ENCODE measurements around the gene ENSA.
"Not testable (repeated sequence)": the region's sequence is repeated elsewhere in the genome, so short reads cannot be mapped to it uniquely, and the experiment has no call there.

Gene ENSA

GRCh38 chr1:150610576-150610975, 18.8 kb downstream of the ENSA start:
- no peak for DNase-seq (ENCODE audit: low read depth)
- TF ChIP-seq MAX (IDR thresholded peaks at IDR 0.05; ENCODE audit: low read depth, low read length) (no peak), MYC (IDR thresholded peaks at IDR 0.05; ENCODE audit: low read depth, low read length) (no peak), POLR2A (IDR thresholded peaks at IDR 0.05; ENCODE audit: extremely low read depth, insufficient read length) (no peak), CTCF (IDR thresholded peaks at IDR 0.05; ENCODE audit: low read depth, low read length) (no peak)
- H3K4me3 ChIP-seq (ENCODE audit: low read depth, low read length) = no peak overlapping the region

- TF ChIP-seq MYC (IDR thresholded peaks at IDR 0.05; ENCODE audit: low read depth, low read length) = no peak
- no peak for TF ChIP-seq CTCF (IDR thresholded peaks at IDR 0.05; ENCODE audit: low read depth, low read length)
- DNase-seq (ENCODE audit: low read depth) = no peak
- no peak overlapping the region for H3K4me3 ChIP-seq (ENCODE audit: low read depth, low read length)
Observed at GRCh38 chr1:150609732-150610131, 19.7 kb downstream of the ENSA start.

GRCh38 chr1:150606463-150607142, 22.8 kb downstream of the ENSA start:
- no peak overlapping the region for H3K4me3 ChIP-seq (ENCODE audit: low read depth, low read length)
- DNase-seq (ENCODE audit: low read depth) = no peak
- no peak for TF ChIP-seq CTCF (IDR thresholded peaks at IDR 0.05; ENCODE audit: low read depth, low read length)
- no peak for TF ChIP-seq MAX (IDR thresholded peaks at IDR 0.05; ENCODE audit: low read depth, low read length)
- TF ChIP-seq MYC (IDR thresholded peaks at IDR 0.05; ENCODE audit: low read depth, low read length) = no peak
- no peak for TF ChIP-seq POLR2A (IDR thresholded peaks at IDR 0.05; ENCODE audit: extremely low read depth, insufficient read length)

GRCh38 chr1:150605451-150605731, 24.0 kb downstream of the ENSA start:
- not testable (repeated sequence) for H3K4me3 ChIP-seq (ENCODE audit: low read depth, low read length); DNase-seq (ENCODE audit: low read depth)

GRCh38 chr1:150604226-150604588, 25.2 kb downstream of the ENSA start:
- TF ChIP-seq MYC (IDR thresholded peaks at IDR 0.05; ENCODE audit: low read depth, low read length) (no peak), POLR2A (IDR thresholded peaks at IDR 0.05; ENCODE audit: extremely low read depth, insufficient read length) (no peak), MAX (IDR thresholded peaks at IDR 0.05; ENCODE audit: low read depth, low read length) (no peak), CTCF (IDR thresholded peaks at IDR 0.05; ENCODE audit: low read depth, low read length) (no peak)
- no peak overlapping the region for H3K4me3 ChIP-seq (ENCODE audit: low read depth, low read length)

GRCh38 chr1:150603711-150604110, 25.7 kb downstream of the ENSA start:
- no peak overlapping the region for H3K4me3 ChIP-seq (ENCODE audit: low read depth, low read length)
- no peak for DNase-seq (ENCODE audit: low read depth)
- no peak for TF ChIP-seq MAX (IDR thresholded peaks at IDR 0.05; ENCODE audit: low read depth, low read length)
- TF ChIP-seq CTCF (IDR thresholded peaks at IDR 0.05; ENCODE audit: low read depth, low read length) = no peak
- no peak for TF ChIP-seq POLR2A (IDR thresholded peaks at IDR 0.05; ENCODE audit: extremely low read depth, insufficient read length)
- TF ChIP-seq MYC (IDR thresholded peaks at IDR 0.05; ENCODE audit: low read depth, low read length) = no peak

More at GRCh38 chr1:150604226-150604588, 25.2 kb downstream of the ENSA start:
- no peak for DNase-seq (ENCODE audit: low read depth)

- H3K4me3 ChIP-seq (ENCODE audit: low read depth, low read length); DNase-seq (ENCODE audit: low read depth): not testable (repeated sequence)
Observed at GRCh38 chr1:150602372-150602771, 27.0 kb downstream of the ENSA start.
